BLaER1 (cell line): ENCODE data around the gene C6orf62.
A peak's percentile ranks its signal among the peaks of the same experiment; 100 is the strongest.
"Not testable (repeated sequence)": the region's sequence is repeated elsewhere in the genome, so short reads cannot be mapped to it uniquely, and the experiment has no call there.

Experiments used
- H3K27ac ChIP-seq: shearing (Covaris generic); formaldehyde crosslinking; 2 replicates; pipeline ENCODE4 v1.8.1; 2022
- H3K27me3 ChIP-seq: shearing (Covaris generic); formaldehyde crosslinking; 2 replicates; pipeline ENCODE4 v1.8.1; 2022
- H3K36me3 ChIP-seq: shearing (Covaris generic); formaldehyde crosslinking; 2 replicates; pipeline ENCODE4 v1.8.1; 2022
- H3K4me1 ChIP-seq: shearing (Covaris generic); formaldehyde crosslinking; 2 replicates; pipeline ENCODE4 v1.8.1; 2022
- H3K4me2 ChIP-seq: shearing (Covaris generic); formaldehyde crosslinking; 2 replicates; pipeline ENCODE4 v1.8.1; 2022
- H3K4me3 ChIP-seq: shearing (Covaris generic); formaldehyde crosslinking; 2 replicates; pipeline ENCODE4 v1.8.1; 2022
- H3K9ac ChIP-seq: shearing (Covaris generic); formaldehyde crosslinking; 2 replicates; pipeline ENCODE4 v1.8.1; 2022
- H3K9me3 ChIP-seq: shearing (Covaris generic); formaldehyde crosslinking; 2 replicates; pipeline ENCODE4 v1.8.1; 2022
- H4K20me1 ChIP-seq: shearing (Covaris generic); formaldehyde crosslinking; 2 replicates; pipeline ENCODE4 v1.8.1; 2022
- Cebpa-rat ChIP-seq: shearing (Covaris generic); IDR thresholded peaks from 2 replicates; pipeline ENCODE4 v1.8.1; 2022

The C6orf62 gene

GRCh38 chr6:24720604-24721460, 1.9 kb upstream of the C6orf62 start:
- no peaks in the 10 kb centered on the region; the same call in 1 of the 2 replicates for H3K9me3 ChIP-seq
- peak overlapping the region; percentile 67 for H3K4me2 ChIP-seq
- H3K27me3 ChIP-seq: no peaks in the 10 kb centered on the region
- TF ChIP-seq Cebpa-rat: no peak
- H4K20me1 ChIP-seq: peaks cover 39% of the 10 kb centered on the region
- H3K27ac ChIP-seq: peak overlapping the region; percentile 96
- H3K4me3 ChIP-seq: peak overlapping the region; percentile 95
- peaks cover 17% of the 10 kb centered on the region for H3K36me3 ChIP-seq
- H3K9ac ChIP-seq: peak overlapping the region; percentile 99
- H3K4me1 ChIP-seq: peaks cover 40% of the 10 kb centered on the region

GRCh38 chr6:24720131-24720603, 1.2 kb upstream of the C6orf62 start:
- Histone ChIP-seq H3K27ac (peak overlapping the region; percentile 96), H3K4me2 (peak overlapping the region; percentile 59), H3K27me3 (no peaks in the 10 kb centered on the region), H3K4me3 (peak overlapping the region; percentile 95), H4K20me1 (peaks cover 45% of the 10 kb centered on the region), H3K9me3 (no peaks in the 10 kb centered on the region; the same call in 1 of the 2 replicates), H3K36me3 (peaks cover 24% of the 10 kb centered on the region), H3K4me1 (peaks cover 47% of the 10 kb centered on the region), H3K9ac (peak overlapping the region; percentile 99)
- TF ChIP-seq Cebpa-rat: no peak

- no peak for TF ChIP-seq Cebpa-rat
- Histone ChIP-seq H3K9me3 (no peaks in the 10 kb centered on the region; the same call in 1 of the 2 replicates), H3K9ac (peak overlapping the region; percentile 99), H3K4me1 (peaks cover 55% of the 10 kb centered on the region), H3K36me3 (peaks cover 40% of the 10 kb centered on the region), H3K27me3 (no peaks in the 10 kb centered on the region), H3K4me3 (peak overlapping the region; percentile 95), H3K4me2 (peak overlapping the region; percentile 98), H3K27ac (peak overlapping the region; percentile 96), H4K20me1 (peaks cover 61% of the 10 kb centered on the region)
Measured at GRCh38 chr6:24718449-24719124, 367 bp downstream of the C6orf62 start.

GRCh38 chr6:24716602-24717148, 2.3 kb downstream of the C6orf62 start:
- not testable (repeated sequence) for H3K27me3 ChIP-seq, H3K27ac ChIP-seq, H3K9ac ChIP-seq, H3K9me3 ChIP-seq
- Histone ChIP-seq H4K20me1 (peaks cover 80% of the 10 kb centered on the region), H3K36me3 (peaks cover 59% of the 10 kb centered on the region), H3K4me1 (peaks cover 50% of the 10 kb centered on the region), H3K4me2 (peak overlapping the region; percentile 98), H3K4me3 (peak overlapping the region; percentile 95; the same call in 1 of the 2 replicates)

- Histone ChIP-seq H3K27me3 (no peaks in the 10 kb centered on the region), H3K9ac (no peak overlapping the region), H4K20me1 (peaks cover 100% of the 10 kb centered on the region), H3K36me3 (peaks cover 99% of the 10 kb centered on the region), H3K4me1 (peaks cover 14% of the 10 kb centered on the region), H3K27ac (no peak overlapping the region), H3K4me2 (no peak overlapping the region), H3K9me3 (no peaks in the 10 kb centered on the region), H3K4me3 (no peak overlapping the region)
- no peak for TF ChIP-seq Cebpa-rat
Measured at GRCh38 chr6:24710519-24711303, 8.2 kb downstream of the C6orf62 start.

- H3K4me1 ChIP-seq: no peaks in the 10 kb centered on the region
- peaks cover 99% of the 10 kb centered on the region for H3K36me3 ChIP-seq
- H3K27ac ChIP-seq: no peak overlapping the region
- H3K27me3 ChIP-seq: no peaks in the 10 kb centered on the region
- no peak for TF ChIP-seq Cebpa-rat
- H3K9ac ChIP-seq: no peak overlapping the region
- H3K4me2 ChIP-seq: no peak overlapping the region
- no peak overlapping the region for H3K4me3 ChIP-seq
- peaks cover 100% of the 10 kb centered on the region for H4K20me1 ChIP-seq
- H3K9me3 ChIP-seq: no peaks in the 10 kb centered on the region
Measured at GRCh38 chr6:24709014-24709711, 9.8 kb downstream of the C6orf62 start.

- Histone ChIP-seq H3K36me3 (peaks cover 99% of the 10 kb centered on the region), H3K4me1 (no peaks in the 10 kb centered on the region), H3K4me3 (no peak overlapping the region), H4K20me1 (peaks cover 100% of the 10 kb centered on the region), H3K4me2 (no peak overlapping the region), H3K27me3 (no peaks in the 10 kb centered on the region), H3K9me3 (no peaks in the 10 kb centered on the region), H3K27ac (no peak overlapping the region), H3K9ac (no peak overlapping the region)
- no peak for TF ChIP-seq Cebpa-rat
Measured at GRCh38 chr6:24708612-24709011, 10.3 kb downstream of the C6orf62 start.

- Histone ChIP-seq H3K9me3 (no peaks in the 10 kb centered on the region), H3K27ac (no peak overlapping the region), H3K4me2 (no peak overlapping the region), H3K27me3 (no peaks in the 10 kb centered on the region), H3K4me3 (no peak overlapping the region), H3K9ac (no peak overlapping the region), H3K36me3 (peaks cover 91% of the 10 kb centered on the region), H3K4me1 (no peaks in the 10 kb centered on the region), H4K20me1 (peaks cover 76% of the 10 kb centered on the region)
- TF ChIP-seq Cebpa-rat: no peak
Measured at GRCh38 chr6:24704468-24704867, 14.5 kb downstream of the C6orf62 start.

GRCh38 chr6:24702720-24703282, 16.2 kb downstream of the C6orf62 start:
- Histone ChIP-seq H3K4me2 (no peak overlapping the region), H3K27ac (no peak overlapping the region), H3K4me1 (no peaks in the 10 kb centered on the region), H3K27me3 (no peaks in the 10 kb centered on the region), H4K20me1 (peaks cover 59% of the 10 kb centered on the region), H3K4me3 (no peak overlapping the region), H3K9ac (no peak overlapping the region), H3K36me3 (peaks cover 86% of the 10 kb centered on the region), H3K9me3 (no peaks in the 10 kb centered on the region)
- no peak for TF ChIP-seq Cebpa-rat
